ENCODE data around the gene SYNDIG1. TPM values are rescaled to one million over a fixed set of nuclear protein-coding genes. Genes with fewer than 3 reads are reported as not detected.

The SYNDIG1 gene
- polyA plus RNA-seq, 1 donor from 2014 or later: 0.22 TPM

- Histone ChIP-seq H3K27ac (ENCODE audit: low read length) (no peak overlapping the region), H3K9ac (ENCODE audit: low read length) (no peak overlapping the region), H3K9me2 (ENCODE audit: insufficient read depth, low read length) (no peaks in the 10 kb centered on the region), H3K27me3 (ENCODE audit: insufficient read depth, low read depth, low read length) (no peaks in the 10 kb centered on the region), H3F3A (ENCODE audit: insufficient read depth, low read length, poor library complexity, severe bottlenecking) (no peaks in the 10 kb centered on the region), H3K79me2 (replicated peaks; ENCODE audit: insufficient read depth, low read length) (no peaks in the 10 kb centered on the region), H2AFZ (ENCODE audit: low read depth, low read length) (no peak overlapping the region), H3K36me3 (ENCODE audit: insufficient read depth, low read length) (no peaks in the 10 kb centered on the region), H3K4me2 (ENCODE audit: low read length) (no peak overlapping the region), H4K20me1 (ENCODE audit: insufficient read depth) (no peaks in the 10 kb centered on the region), H3K9me3 (ENCODE audit: low read length) (no peaks in the 10 kb centered on the region), H3K4me3 (ENCODE audit: low read length) (no peak overlapping the region)
- TF ChIP-seq CTCF (IDR thresholded peaks at IDR 0.05; ENCODE audit: poor library complexity, severe bottlenecking): no peak
- TF ChIP-seq MXI1 (conservative IDR thresholded peaks at IDR 0.05; ENCODE audit: poor library complexity, severe bottlenecking): no peak
- TF ChIP-seq REST (IDR thresholded peaks at IDR 0.05; ENCODE audit: borderline replicate concordance): no peak
Measured at GRCh38 chr20:24612799-24613775, 143.7 kb downstream of the SYNDIG1 start.

- no peaks in the 10 kb centered on the region for H3K79me2 ChIP-seq (replicated peaks; ENCODE audit: insufficient read depth, low read length)
- no peaks in the 10 kb centered on the region for H3K36me3 ChIP-seq (ENCODE audit: insufficient read depth, low read length)
- H3K4me2 ChIP-seq (ENCODE audit: low read length): no peak overlapping the region
- H3K27me3 ChIP-seq (ENCODE audit: insufficient read depth, low read depth, low read length): no peaks in the 10 kb centered on the region
- no peaks in the 10 kb centered on the region for H3F3A ChIP-seq (ENCODE audit: insufficient read depth, low read length, poor library complexity, severe bottlenecking)
- no peak overlapping the region for H2AFZ ChIP-seq (ENCODE audit: low read depth, low read length)
- TF ChIP-seq MXI1 (conservative IDR thresholded peaks at IDR 0.05; ENCODE audit: poor library complexity, severe bottlenecking) (no peak), RAD21 (conservative IDR thresholded peaks at IDR 0.05) (no peak), CTCF (IDR thresholded peaks at IDR 0.05; ENCODE audit: poor library complexity, severe bottlenecking) (no peak), TAF1 (IDR thresholded peaks at IDR 0.05; ENCODE audit: low read depth) (no peak), REST (IDR thresholded peaks at IDR 0.05; ENCODE audit: borderline replicate concordance) (no peak), POLR2AphosphoS5 (IDR thresholded peaks at IDR 0.05) (no peak), EZH2 (IDR thresholded peaks at IDR 0.05; ENCODE audit: borderline replicate concordance, insufficient read depth, low read length, poor library complexity, severe bottlenecking) (no peak), SMC3 (conservative IDR thresholded peaks at IDR 0.05; ENCODE audit: poor library complexity) (no peak), EP300 (conservative IDR thresholded peaks at IDR 0.05; ENCODE audit: poor library complexity, severe bottlenecking) (no peak)
- H3K9ac ChIP-seq (ENCODE audit: low read length): no peak overlapping the region
- no peaks in the 10 kb centered on the region for H3K9me2 ChIP-seq (ENCODE audit: insufficient read depth, low read length)
- H3K9me3 ChIP-seq (ENCODE audit: low read length): no peaks in the 10 kb centered on the region
- H3K27ac ChIP-seq (ENCODE audit: low read length): no peak overlapping the region
- no peak overlapping the region for H3K4me3 ChIP-seq (ENCODE audit: low read length)
- no peaks in the 10 kb centered on the region for H4K20me1 ChIP-seq (ENCODE audit: insufficient read depth)
Measured at GRCh38 chr20:24614341-24614740, 144.9 kb downstream of the SYNDIG1 start.
